GM19324 (cell line): ENCODE results near the gene FBLN5.
"Not testable (repeated sequence)": the region's sequence is repeated elsewhere in the genome, so short reads cannot be mapped to it uniquely, and the experiment has no call there.

Source experiments
- ATAC-seq: cut with Tn5 transposase; IDR thresholded peaks from one replicate; pipeline ENCODE4 v1.9.1; 2021; ENCODE audit warnings: mild to moderate bottlenecking, moderate library complexity; ENCODE audit not compliant: unreplicated experiment, low FRiP score

The FBLN5 gene

GRCh38 chr14:91911474-91912032, 35.9 kb downstream of the FBLN5 start:
- no peak for ATAC-seq

GRCh38 chr14:91910196-91910595, 37.3 kb downstream of the FBLN5 start:
- no peak for ATAC-seq

- ATAC-seq: no peak
Observed at GRCh38 chr14:91906374-91906773, 41.1 kb downstream of the FBLN5 start.

- no peak for ATAC-seq
Observed at GRCh38 chr14:91904956-91905645, 42.4 kb downstream of the FBLN5 start.

- ATAC-seq: no peak
Observed at GRCh38 chr14:91904483-91904882, 43.0 kb downstream of the FBLN5 start.

GRCh38 chr14:91903070-91903469, 44.4 kb downstream of the FBLN5 start:
- ATAC-seq: no peak

- no peak for ATAC-seq
Observed at GRCh38 chr14:91902336-91902735, 45.2 kb downstream of the FBLN5 start.

GRCh38 chr14:91901449-91902226, 45.9 kb downstream of the FBLN5 start:
- ATAC-seq: no peak

- no peak for ATAC-seq
Observed at GRCh38 chr14:91899806-91900205, 47.7 kb downstream of the FBLN5 start.

- no peak for ATAC-seq
Observed at GRCh38 chr14:91899213-91899612, 48.3 kb downstream of the FBLN5 start.

- ATAC-seq: no peak
Observed at GRCh38 chr14:91898372-91898771, 49.1 kb downstream of the FBLN5 start.

GRCh38 chr14:91897716-91898115, 49.8 kb downstream of the FBLN5 start:
- ATAC-seq: not testable (repeated sequence)

- ATAC-seq: no peak
Observed at GRCh38 chr14:91897106-91897701, 50.3 kb downstream of the FBLN5 start.

GRCh38 chr14:91896419-91896818, 51.1 kb downstream of the FBLN5 start:
- ATAC-seq: no peak

- ATAC-seq: no peak
Observed at GRCh38 chr14:91893669-91894068, 53.8 kb downstream of the FBLN5 start.

GRCh38 chr14:91893007-91893406, 54.5 kb downstream of the FBLN5 start:
- no peak for ATAC-seq

GRCh38 chr14:91891721-91892220, 55.7 kb downstream of the FBLN5 start:
- no peak for ATAC-seq

GRCh38 chr14:91891101-91891500, 56.4 kb downstream of the FBLN5 start:
- no peak for ATAC-seq

- ATAC-seq: no peak
Observed at GRCh38 chr14:91890291-91890749, 57.2 kb downstream of the FBLN5 start.

- ATAC-seq: no peak
Observed at GRCh38 chr14:91889477-91890211, 57.9 kb downstream of the FBLN5 start.
